Prostate gland (tissue), 2 donors: ENCODE measurements around the gene CTIF.

Experiments used
- POLR2AphosphoS5 ChIP-seq: sonication (generic); formaldehyde crosslinking; IDR thresholded peaks from one replicate; pipeline ENCODE4 v1.6.1; 2017; ENCODE audit warnings: antibody characterized with exemption
- TF ChIP-seq, protein P1 (sequence below), 4 experiments: fragments of 200-600 bp in 2 of 4; fragments of 450-650 bp in 2 of 4; sonication (generic) in 2 of 4; IDR thresholded peaks; 1 replicate in 3 of 4; 2 replicates in 1 of 4; pipeline ENCODE4 v1.5.1; 2016 to 2019; ENCODE audit warnings: antibody characterized with exemption in 4 of 4, mild to moderate bottlenecking in 2 of 4, moderate library complexity in 2 of 4

DNA sequence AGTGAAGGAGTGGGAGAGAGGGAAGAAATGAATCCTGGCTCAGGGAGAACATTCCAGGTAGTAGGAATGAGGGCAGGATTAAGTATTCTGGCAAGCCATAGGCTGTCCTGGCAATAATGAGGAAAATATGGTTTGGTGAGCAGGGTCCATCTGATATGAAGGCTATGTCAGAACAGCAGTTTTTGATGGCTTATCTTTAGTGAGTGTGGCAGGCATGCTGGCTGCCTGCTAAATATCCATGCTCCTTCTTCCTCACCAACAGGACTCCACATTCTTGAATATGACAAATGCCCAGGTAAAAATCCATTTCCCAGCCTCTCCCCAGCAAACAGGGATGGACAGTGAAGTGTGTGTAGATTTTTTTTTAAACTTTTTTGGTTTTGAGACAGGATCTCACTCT is 13.2 kb upstream of the CTIF start:
- TF ChIP-seq, protein P1, sequence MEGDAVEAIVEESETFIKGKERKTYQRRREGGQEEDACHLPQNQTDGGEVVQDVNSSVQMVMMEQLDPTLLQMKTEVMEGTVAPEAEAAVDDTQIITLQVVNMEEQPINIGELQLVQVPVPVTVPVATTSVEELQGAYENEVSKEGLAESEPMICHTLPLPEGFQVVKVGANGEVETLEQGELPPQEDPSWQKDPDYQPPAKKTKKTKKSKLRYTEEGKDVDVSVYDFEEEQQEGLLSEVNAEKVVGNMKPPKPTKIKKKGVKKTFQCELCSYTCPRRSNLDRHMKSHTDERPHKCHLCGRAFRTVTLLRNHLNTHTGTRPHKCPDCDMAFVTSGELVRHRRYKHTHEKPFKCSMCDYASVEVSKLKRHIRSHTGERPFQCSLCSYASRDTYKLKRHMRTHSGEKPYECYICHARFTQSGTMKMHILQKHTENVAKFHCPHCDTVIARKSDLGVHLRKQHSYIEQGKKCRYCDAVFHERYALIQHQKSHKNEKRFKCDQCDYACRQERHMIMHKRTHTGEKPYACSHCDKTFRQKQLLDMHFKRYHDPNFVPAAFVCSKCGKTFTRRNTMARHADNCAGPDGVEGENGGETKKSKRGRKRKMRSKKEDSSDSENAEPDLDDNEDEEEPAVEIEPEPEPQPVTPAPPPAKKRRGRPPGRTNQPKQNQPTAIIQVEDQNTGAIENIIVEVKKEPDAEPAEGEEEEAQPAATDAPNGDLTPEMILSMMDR (IDR thresholded peaks at IDR 0.05): no peak
- TF ChIP-seq POLR2AphosphoS5: no peak
